ENCODE results near the gene MRTFB.
"Not testable (repeated sequence)": the region's sequence is repeated elsewhere in the genome, so short reads cannot be mapped to it uniquely, and the experiment has no call there.

DNA sequence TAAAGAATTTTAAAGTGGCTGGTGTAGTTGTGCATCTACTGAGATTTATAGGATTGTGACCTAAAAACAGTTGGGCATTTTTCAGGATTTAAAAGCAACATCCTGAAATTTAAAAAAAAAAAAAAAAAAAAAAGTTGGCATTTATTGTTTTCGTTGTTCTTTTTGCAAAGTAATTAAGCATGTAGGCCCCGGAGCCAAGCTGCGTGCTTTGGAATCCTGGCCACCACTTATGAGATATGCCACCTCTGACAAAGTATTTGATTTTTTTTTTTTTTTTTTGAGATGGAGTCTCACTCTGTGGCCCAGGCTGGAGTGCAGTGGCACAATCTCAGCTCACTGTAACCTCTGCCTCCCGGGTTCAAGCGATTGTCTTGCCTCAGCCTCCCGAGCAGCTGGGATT, 112.8 kb downstream of the MRTFB start:
- TF ChIP-seq, protein P1, sequence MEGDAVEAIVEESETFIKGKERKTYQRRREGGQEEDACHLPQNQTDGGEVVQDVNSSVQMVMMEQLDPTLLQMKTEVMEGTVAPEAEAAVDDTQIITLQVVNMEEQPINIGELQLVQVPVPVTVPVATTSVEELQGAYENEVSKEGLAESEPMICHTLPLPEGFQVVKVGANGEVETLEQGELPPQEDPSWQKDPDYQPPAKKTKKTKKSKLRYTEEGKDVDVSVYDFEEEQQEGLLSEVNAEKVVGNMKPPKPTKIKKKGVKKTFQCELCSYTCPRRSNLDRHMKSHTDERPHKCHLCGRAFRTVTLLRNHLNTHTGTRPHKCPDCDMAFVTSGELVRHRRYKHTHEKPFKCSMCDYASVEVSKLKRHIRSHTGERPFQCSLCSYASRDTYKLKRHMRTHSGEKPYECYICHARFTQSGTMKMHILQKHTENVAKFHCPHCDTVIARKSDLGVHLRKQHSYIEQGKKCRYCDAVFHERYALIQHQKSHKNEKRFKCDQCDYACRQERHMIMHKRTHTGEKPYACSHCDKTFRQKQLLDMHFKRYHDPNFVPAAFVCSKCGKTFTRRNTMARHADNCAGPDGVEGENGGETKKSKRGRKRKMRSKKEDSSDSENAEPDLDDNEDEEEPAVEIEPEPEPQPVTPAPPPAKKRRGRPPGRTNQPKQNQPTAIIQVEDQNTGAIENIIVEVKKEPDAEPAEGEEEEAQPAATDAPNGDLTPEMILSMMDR (IDR thresholded peaks at IDR 0.05; ENCODE audit: low read depth, low read length), result not testable (repeated sequence)
- TF ChIP-seq EZH2phosphoT487 (IDR thresholded peaks at IDR 0.05; ENCODE audit: low read depth), result not testable (repeated sequence)
